HepG2 (cell line): ENCODE data around the gene FKTN. TPM values are rescaled to one million over a fixed set of nuclear protein-coding genes. Genes with fewer than 3 reads are reported as not detected.

ENCODE experiments used
- EHMT2 ChIP-seq: fragments of 200-600 bp; sonication (generic); IDR thresholded peaks from 2 replicates; pipeline ENCODE4 v1.7.0; 2017; ENCODE audit warnings: antibody characterized with exemption, low read depth, low read length, borderline replicate concordance
- HOXA5 ChIP-seq: sonication (generic); formaldehyde crosslinking; IDR thresholded peaks from 2 replicates; pipeline ENCODE4 v1.4.0; 2020; ENCODE audit warnings: missing genetic modification reagents
- JUN ChIP-seq: sonication (generic); formaldehyde crosslinking; IDR thresholded peaks from 2 replicates; pipeline ENCODE4 v1.4.0; 2020; ENCODE audit warnings: mild to moderate bottlenecking, missing genetic modification reagents
- KDM6A ChIP-seq: IDR thresholded peaks from 2 replicates; pipeline ENCODE4 v1.6.1; 2016; ENCODE audit warnings: low read depth
- NR2F1 ChIP-seq, 2 experiments: fragments of 450-650 bp in 1 of 2; formaldehyde crosslinking in 1 of 2; IDR thresholded peaks; 2 replicates each; pipeline versions ENCODE4 v1.5.0 to v1.6.1; 2016 to 2020; ENCODE audit warnings: mild to moderate bottlenecking in 1 of 2, missing compliant biosample characterization in 1 of 2, missing genetic modification reagents in 1 of 2, moderate library complexity in 1 of 2
- NR2F6 ChIP-seq, 2 experiments: IDR thresholded peaks; 2 replicates each; pipeline ENCODE4 v1.6.1; 2016; ENCODE audit warnings: antibody characterized with exemption in 1 of 2, mild to moderate bottlenecking in 1 of 2
- RBFOX2 ChIP-seq: fragments of 200-400 bp; formaldehyde crosslinking; IDR thresholded peaks from 2 replicates; pipeline ENCODE4 v1.6.1; 2017; ENCODE audit warnings: low read depth, mild to moderate bottlenecking, low read length
- RFX3 ChIP-seq: IDR thresholded peaks from 2 replicates; pipeline ENCODE4 v1.6.1; 2016; ENCODE audit warnings: missing biosample characterization, missing genetic modification reagents
- SATB2 ChIP-seq: sonication (generic); formaldehyde crosslinking; IDR thresholded peaks from 2 replicates; pipeline ENCODE4 v1.5.0; 2020; ENCODE audit warnings: missing genetic modification reagents
- ZNF407 ChIP-seq: sonication (generic); formaldehyde crosslinking; IDR thresholded peaks from one replicate; pipeline ENCODE4 v1.5.1; 2020; ENCODE audit warnings: mild to moderate bottlenecking, missing genetic modification reagents; ENCODE audit errors: not compliant biosample characterization
- ZNF616 ChIP-seq: sonication (generic); formaldehyde crosslinking; IDR thresholded peaks from 2 replicates; pipeline ENCODE4 v1.5.0; 2020; ENCODE audit warnings: low read depth, mild to moderate bottlenecking, missing genetic modification reagents
- ZNF777 ChIP-seq: sonication (generic); formaldehyde crosslinking; IDR thresholded peaks from 2 replicates; pipeline ENCODE4 v1.4.0; 2020; ENCODE audit warnings: missing genetic modification reagents
- polyA plus RNA-seq, 8 experiments: library from polyadenylated mRNA; depleted of rRNA in 3 of 8; stranded (reverse) in 7 of 8; unstranded in 1 of 8; fragments of >200 nt; fragmentation: Illumina TruSeq in 4 of 8; extraction: Trizol in 4 of 8; gene quantifications; 2 replicates each; pipeline versions ENCODE4 v1.2.1 to v1.2.3, GENCODE V29; 2011 to 2016; ENCODE audit warnings: low read depth in 4 of 8, missing spikeins in 1 of 8, mixed read lengths in 1 of 8; ENCODE audit not compliant: insufficient read depth in 1 of 8
- total RNA-seq, 5 experiments: library from RNA; depleted of rRNA; stranded (reverse); fragments of >200 nt; fragmentation: Illumina TruSeq; extraction: Trizol; gene quantifications; 2 replicates each; pipeline ENCODE4 v1.2.3, GENCODE V29; 2016; ENCODE audit warnings: low read depth in 1 of 5
- TF ChIP-seq, protein P1 (sequence below): sonication (generic); formaldehyde crosslinking; IDR thresholded peaks from 2 replicates; pipeline ENCODE4 v1.5.0; 2020; ENCODE audit warnings: missing genetic modification reagents

FKTN gene
- total and polyA plus RNA-seq, 2 of the 13 experiments (the other 11 are each of a cell fraction or from before 2014, with no cell fraction given) = 7.9 to 13.5 TPM

DNA sequence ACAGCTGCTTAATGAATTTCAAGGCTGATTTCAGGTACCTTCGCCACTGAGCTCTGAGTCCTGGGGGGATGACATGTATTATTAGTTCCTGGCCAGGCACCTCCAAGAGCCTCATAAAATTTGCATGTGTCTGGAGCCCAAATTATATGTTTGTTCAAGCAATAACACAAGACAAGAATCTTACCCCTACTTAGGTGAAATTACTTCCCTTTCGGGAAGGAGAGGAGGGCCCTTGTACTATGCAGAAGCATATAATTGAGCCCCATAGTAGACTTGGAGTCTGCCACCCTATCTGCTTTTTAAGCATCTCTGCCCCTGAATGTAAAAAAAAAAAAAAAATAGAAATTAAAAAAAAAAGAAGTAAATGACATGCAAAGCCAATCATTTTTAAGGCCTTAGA lies 123.4 kb downstream of the FKTN start (continued):
- no peak for TF ChIP-seq KDM6A
- TF ChIP-seq, protein P1, sequence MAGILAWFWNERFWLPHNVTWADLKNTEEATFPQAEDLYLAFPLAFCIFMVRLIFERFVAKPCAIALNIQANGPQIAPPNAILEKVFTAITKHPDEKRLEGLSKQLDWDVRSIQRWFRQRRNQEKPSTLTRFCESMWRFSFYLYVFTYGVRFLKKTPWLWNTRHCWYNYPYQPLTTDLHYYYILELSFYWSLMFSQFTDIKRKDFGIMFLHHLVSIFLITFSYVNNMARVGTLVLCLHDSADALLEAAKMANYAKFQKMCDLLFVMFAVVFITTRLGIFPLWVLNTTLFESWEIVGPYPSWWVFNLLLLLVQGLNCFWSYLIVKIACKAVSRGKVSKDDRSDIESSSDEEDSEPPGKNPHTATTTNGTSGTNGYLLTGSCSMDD (CRISPR knock-in tag) = no peak
- no peak for TF ChIP-seq ZNF616
- TF ChIP-seq EHMT2 = no peak
- TF ChIP-seq SATB2 (CRISPR knock-in tag) = no peak
- no peak for TF ChIP-seq ZNF777
- no peak for TF ChIP-seq NR2F6 (IDR thresholded peaks at IDR 0.05)
- TF ChIP-seq NR2F6 (CRISPR knock-in tag; IDR thresholded peaks at IDR 0.05) = no peak
- no peak for TF ChIP-seq RFX3 (CRISPR knock-in tag)
- TF ChIP-seq HOXA5 (CRISPR knock-in tag) = no peak
- no peak for TF ChIP-seq JUN (CRISPR knock-in tag)
- no peak for TF ChIP-seq NR2F1 (CRISPR knock-in tag; IDR thresholded peaks at IDR 0.05)
- no peak for TF ChIP-seq RBFOX2
- no peak for TF ChIP-seq ZNF407 (CRISPR knock-in tag)
